MM.1S (cell line): ENCODE data around the gene RPS3.

Experiments used
- EZH2phosphoT487 ChIP-seq: fragments of 300-600 bp; sonication (generic); IDR thresholded peaks from 2 replicates; pipeline ENCODE4 v1.6.1; 2018; ENCODE audit warnings: antibody characterized with exemption, low read length
- TF ChIP-seq, protein P1 (sequence below): fragments of 300-600 bp; sonication (generic); IDR thresholded peaks from 2 replicates; pipeline ENCODE4 v1.5.1; 2016; ENCODE audit warnings: antibody characterized with exemption, low read length, mixed read lengths

DNA sequence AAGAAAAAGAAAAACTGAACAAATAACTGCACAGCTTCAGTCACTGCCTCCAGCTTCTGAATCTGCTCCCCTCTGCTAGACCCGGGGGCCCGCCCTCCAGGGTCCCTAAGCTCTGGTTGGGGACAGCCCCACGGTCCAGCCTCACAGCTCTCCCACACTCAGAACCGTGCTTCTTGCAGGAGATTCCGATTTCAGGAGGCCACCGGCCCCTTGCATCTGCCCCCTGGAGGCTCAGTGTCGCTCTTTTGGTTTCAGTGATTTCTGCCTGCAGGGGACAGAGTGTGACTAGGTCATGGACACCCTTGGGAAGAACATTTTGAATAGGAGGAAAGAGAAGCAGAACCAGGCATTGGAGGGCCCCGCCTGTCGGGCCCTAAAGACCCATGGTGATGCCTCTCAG, 23.1 kb upstream of the RPS3 start:
- TF ChIP-seq, protein P1, sequence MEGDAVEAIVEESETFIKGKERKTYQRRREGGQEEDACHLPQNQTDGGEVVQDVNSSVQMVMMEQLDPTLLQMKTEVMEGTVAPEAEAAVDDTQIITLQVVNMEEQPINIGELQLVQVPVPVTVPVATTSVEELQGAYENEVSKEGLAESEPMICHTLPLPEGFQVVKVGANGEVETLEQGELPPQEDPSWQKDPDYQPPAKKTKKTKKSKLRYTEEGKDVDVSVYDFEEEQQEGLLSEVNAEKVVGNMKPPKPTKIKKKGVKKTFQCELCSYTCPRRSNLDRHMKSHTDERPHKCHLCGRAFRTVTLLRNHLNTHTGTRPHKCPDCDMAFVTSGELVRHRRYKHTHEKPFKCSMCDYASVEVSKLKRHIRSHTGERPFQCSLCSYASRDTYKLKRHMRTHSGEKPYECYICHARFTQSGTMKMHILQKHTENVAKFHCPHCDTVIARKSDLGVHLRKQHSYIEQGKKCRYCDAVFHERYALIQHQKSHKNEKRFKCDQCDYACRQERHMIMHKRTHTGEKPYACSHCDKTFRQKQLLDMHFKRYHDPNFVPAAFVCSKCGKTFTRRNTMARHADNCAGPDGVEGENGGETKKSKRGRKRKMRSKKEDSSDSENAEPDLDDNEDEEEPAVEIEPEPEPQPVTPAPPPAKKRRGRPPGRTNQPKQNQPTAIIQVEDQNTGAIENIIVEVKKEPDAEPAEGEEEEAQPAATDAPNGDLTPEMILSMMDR: no peak
- TF ChIP-seq EZH2phosphoT487: no peak
